RWPE2 (cell line): Measurements from ENCODE around the gene SPON2.

Experiments
- ATAC-seq: fragments of 200-7000 bp; cut with Tn5 transposase; 3 replicates; pipeline ENCODE4 v1.9.1; 2021; ENCODE audit warnings: low read depth
- DNase-seq: peaks from one replicate; pipeline ENCODE4 v3.0.0-alpha.2; 2020; ENCODE audit warnings: low spot score
- H3K27ac ChIP-seq: fragments of 450-650 bp; 2 replicates; pipeline ENCODE4 v1.5.1; 2017; ENCODE audit warnings: mild to moderate bottlenecking; ENCODE audit not compliant: poor library complexity, severe bottlenecking
- H3K27me3 ChIP-seq: fragments of 250-450 bp; sonication (Bioruptor Pico); 2 replicates; pipeline ENCODE4 v1.5.1; 2021; ENCODE audit warnings: mild to moderate bottlenecking, moderate library complexity; ENCODE audit not compliant: insufficient read depth, poor library complexity, severe bottlenecking
- H3K36me3 ChIP-seq: fragments of 250-450 bp; sonication (Bioruptor Pico); 2 replicates; pipeline ENCODE4 v1.5.1; 2020; ENCODE audit warnings: low read depth, mild to moderate bottlenecking, moderate library complexity
- H3K4me1 ChIP-seq: fragments of 250-450 bp; sonication (Bioruptor Pico); 2 replicates; pipeline ENCODE4 v1.5.1; 2021; ENCODE audit warnings: mild to moderate bottlenecking, moderate library complexity; ENCODE audit not compliant: insufficient read depth, poor library complexity, severe bottlenecking
- H3K4me3 ChIP-seq: fragments of 250-450 bp; sonication (Bioruptor Pico); 2 replicates; pipeline ENCODE4 v1.5.1; 2021; ENCODE audit warnings: mild to moderate bottlenecking, moderate library complexity; ENCODE audit not compliant: severe bottlenecking
- H3K9me3 ChIP-seq: fragments of 250-450 bp; sonication (Bioruptor Pico); 2 replicates; pipeline ENCODE4 v1.5.1; 2021; ENCODE audit warnings: mild to moderate bottlenecking, moderate library complexity; ENCODE audit not compliant: severe bottlenecking
- TF ChIP-seq, protein P1 (sequence below): fragments of 450-650 bp; IDR thresholded peaks from one replicate; pipeline ENCODE4 v1.5.1; 2017; ENCODE audit warnings: mild to moderate bottlenecking, moderate library complexity; ENCODE audit not compliant: poor library complexity, severe bottlenecking

Gene SPON2

DNA sequence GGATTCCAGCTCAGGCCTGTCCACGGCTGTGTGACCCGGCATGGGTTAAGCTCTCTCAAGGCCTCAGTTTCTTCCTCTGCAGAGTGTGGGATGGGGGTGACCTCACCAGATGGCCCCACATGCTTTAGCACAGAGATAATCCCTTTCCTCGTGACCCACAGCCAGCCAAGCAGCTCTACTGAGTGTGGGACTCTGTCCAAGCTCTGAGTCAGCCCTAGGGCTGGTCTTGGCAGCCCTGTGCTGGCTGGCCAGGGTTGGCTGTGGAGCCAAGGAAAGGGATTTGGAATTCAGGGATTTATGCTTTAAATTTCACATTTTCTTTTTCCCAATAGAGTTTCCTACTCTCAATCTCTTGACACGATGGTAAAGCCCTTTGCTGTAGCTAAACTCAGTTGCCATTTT, 19.7 kb upstream of the SPON2 start:
- H3K9me3 ChIP-seq = no peaks in the 10 kb centered on the region
- H3K4me3 ChIP-seq = no peak overlapping the region
- no peaks in the 10 kb centered on the region for H3K27me3 ChIP-seq
- peak overlapping the region; percentile 57 for H3K27ac ChIP-seq
- no peaks in the 10 kb centered on the region for H3K36me3 ChIP-seq
- ATAC-seq (peak; percentile 97), DNase-seq (peak; percentile 82)
- TF ChIP-seq, protein P1, sequence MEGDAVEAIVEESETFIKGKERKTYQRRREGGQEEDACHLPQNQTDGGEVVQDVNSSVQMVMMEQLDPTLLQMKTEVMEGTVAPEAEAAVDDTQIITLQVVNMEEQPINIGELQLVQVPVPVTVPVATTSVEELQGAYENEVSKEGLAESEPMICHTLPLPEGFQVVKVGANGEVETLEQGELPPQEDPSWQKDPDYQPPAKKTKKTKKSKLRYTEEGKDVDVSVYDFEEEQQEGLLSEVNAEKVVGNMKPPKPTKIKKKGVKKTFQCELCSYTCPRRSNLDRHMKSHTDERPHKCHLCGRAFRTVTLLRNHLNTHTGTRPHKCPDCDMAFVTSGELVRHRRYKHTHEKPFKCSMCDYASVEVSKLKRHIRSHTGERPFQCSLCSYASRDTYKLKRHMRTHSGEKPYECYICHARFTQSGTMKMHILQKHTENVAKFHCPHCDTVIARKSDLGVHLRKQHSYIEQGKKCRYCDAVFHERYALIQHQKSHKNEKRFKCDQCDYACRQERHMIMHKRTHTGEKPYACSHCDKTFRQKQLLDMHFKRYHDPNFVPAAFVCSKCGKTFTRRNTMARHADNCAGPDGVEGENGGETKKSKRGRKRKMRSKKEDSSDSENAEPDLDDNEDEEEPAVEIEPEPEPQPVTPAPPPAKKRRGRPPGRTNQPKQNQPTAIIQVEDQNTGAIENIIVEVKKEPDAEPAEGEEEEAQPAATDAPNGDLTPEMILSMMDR = no peak
- H3K4me1 ChIP-seq = peaks cover 14% of the 10 kb centered on the region

DNA sequence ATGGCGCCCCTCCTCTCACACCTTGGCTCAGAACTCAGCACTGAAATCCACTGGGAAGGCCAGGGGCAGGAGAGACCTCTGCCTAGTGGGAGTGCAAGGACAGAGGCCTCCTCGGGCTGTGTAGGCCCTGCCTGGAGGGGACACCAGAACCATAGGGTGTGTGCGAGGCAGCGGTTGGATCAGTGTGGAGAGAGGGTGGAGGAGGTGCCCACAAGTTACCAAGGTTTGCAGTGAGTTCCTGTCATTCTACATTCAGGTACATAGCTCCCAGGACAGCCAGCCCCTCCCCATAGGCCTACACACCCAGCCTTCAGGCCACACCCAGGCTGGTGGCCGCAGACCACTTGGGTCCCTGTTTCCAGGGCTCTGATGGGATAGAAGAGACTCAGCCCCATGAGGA, 19.2 kb upstream of the SPON2 start:
- ATAC-seq = no peak; the same call in 2 of the 3 replicates
- peaks cover 14% of the 10 kb centered on the region for H3K4me1 ChIP-seq

DNA sequence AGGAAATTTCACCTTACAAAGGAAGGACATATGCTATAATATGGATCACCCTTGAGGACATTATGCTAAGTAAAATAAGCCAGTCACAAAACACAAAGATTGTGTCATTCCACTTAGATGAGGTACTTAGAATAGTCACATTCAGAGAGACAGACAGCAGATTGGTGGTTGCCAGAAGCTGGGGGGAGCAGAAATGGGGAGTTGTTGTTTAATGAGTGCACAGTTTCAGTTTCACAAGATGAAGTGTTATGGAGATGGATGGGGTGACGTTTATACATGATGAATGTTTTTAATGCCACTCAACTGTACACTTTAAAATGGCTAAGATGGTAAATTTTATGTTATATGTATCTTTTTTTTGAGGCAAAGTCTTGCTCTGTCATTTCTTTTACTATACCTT, 14.8 kb upstream of the SPON2 start:
- H3K36me3 ChIP-seq = no peaks in the 10 kb centered on the region
- H3K27me3 ChIP-seq = no peaks in the 10 kb centered on the region
- H3K4me1 ChIP-seq = peaks cover 7% of the 10 kb centered on the region
- no peak for DNase-seq
- no peak overlapping the region for H3K4me3 ChIP-seq
- no peak for ATAC-seq
- TF ChIP-seq, protein P1 = no peak
- no peaks in the 10 kb centered on the region for H3K9me3 ChIP-seq
- H3K27ac ChIP-seq = no peak overlapping the region

More for the DNA sequence above, 19.2 kb upstream of the SPON2 start:
- H3K36me3 ChIP-seq = no peaks in the 10 kb centered on the region
- H3K27ac ChIP-seq = peak overlapping the region; percentile 57
- TF ChIP-seq, protein P1 = no peak
- DNase-seq = no peak
- H3K27me3 ChIP-seq = no peaks in the 10 kb centered on the region
- no peaks in the 10 kb centered on the region for H3K9me3 ChIP-seq
- no peak overlapping the region for H3K4me3 ChIP-seq

DNA sequence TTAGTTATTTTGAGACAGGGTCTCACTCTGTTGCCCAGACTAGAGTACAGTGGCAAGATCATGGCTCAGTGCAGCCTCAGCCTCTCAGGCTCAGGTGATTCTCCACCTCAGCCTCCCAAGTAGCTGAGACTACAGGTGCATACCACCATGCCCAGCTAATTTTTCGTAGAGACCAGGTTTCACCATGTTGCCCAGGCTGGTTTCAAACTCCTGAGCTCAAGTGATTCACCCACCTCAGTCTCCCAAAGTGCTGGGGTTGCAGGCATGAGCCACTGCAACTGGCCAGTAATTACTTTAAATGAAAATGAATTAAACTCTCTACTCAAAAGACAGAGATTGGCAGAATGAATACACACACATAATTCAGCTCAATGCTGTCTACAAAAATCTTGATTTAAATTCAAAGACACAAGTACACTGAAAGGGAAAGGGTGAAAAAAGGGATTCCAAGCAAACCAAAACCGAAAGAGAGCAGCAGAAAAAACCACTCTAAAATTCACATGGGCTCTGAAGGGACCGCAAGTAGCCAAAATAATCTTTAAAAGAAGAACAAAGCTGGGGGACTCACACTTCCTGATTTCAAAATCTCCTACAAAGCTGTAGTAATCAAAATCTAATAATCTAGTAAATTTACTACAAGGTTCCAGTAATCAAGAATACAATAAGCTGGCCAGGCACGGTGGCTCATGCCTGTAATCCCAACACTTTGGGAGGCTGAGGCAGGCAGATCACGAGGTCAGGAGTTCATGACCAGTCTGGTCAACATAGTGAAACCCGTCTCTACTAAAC, 11.8 kb upstream of the SPON2 start:
- no peak overlapping the region for H3K4me3 ChIP-seq
- H3K9me3 ChIP-seq = peaks cover 3% of the 10 kb centered on the region
- DNase-seq (no peak), ATAC-seq (no peak)
- H3K27ac ChIP-seq = no peak overlapping the region
- H3K27me3 ChIP-seq = no peaks in the 10 kb centered on the region
- H3K36me3 ChIP-seq = no peaks in the 10 kb centered on the region
- H3K4me1 ChIP-seq = no peaks in the 10 kb centered on the region
- TF ChIP-seq, protein P1 = no peak

DNA sequence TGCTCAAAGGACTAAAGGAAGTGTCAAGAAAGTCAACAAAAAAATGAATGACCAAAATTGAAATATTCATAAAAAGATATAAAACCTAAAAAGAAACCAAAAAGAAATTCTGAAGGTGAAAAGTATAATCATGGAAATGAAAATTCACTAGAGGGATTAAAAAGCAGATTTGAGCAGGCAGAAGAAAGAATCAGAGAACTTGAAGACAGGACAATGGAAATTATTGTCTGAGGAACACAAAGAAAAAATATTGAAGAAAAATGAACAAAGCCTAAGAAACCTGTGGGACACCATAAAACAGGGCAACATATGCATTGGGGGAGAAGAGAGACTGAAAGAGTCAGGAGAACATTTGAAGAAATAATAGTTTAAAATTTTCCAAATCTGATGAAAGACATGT, 9.9 kb upstream of the SPON2 start:
- Histone ChIP-seq H3K27me3 (no peaks in the 10 kb centered on the region), H3K4me3 (no peak overlapping the region), H3K4me1 (no peaks in the 10 kb centered on the region), H3K27ac (no peak overlapping the region), H3K36me3 (no peaks in the 10 kb centered on the region), H3K9me3 (peaks cover 3% of the 10 kb centered on the region)
- TF ChIP-seq, protein P1 = no peak
- ATAC-seq (no peak), DNase-seq (no peak)
